ENCODE measurements around the gene VAMP7. TPM values are rescaled to one million over a fixed set of nuclear protein-coding genes. Genes with fewer than 3 reads are reported as not detected.

VAMP7 gene
- total RNA-seq, 1 experiment from 2014 or later, result 30.3 TPM

GRCh38 chrX:155873188-155873587 lies 8.0 kb upstream of the VAMP7 start:
- CTCF ChIA-PET, result no interaction called here
- no peak overlapping the region for H3K4me3 Mint-ChIP-seq (ENCODE audit: low read depth, unreplicated experiment)
- BruUV-seq (replicated peaks), result no TSS peak
- no peak for TF ChIP-seq CTCF (IDR thresholded peaks at IDR 0.05; ENCODE audit: unreplicated experiment)
- H3K4me1 Mint-ChIP-seq (ENCODE audit: low read depth, unreplicated experiment), result no peaks in the 10 kb centered on the region
- H3K9me3 Mint-ChIP-seq (ENCODE audit: low read depth, unreplicated experiment), result peaks cover 7% of the 10 kb centered on the region
- no peak overlapping the region for H3K27ac Mint-ChIP-seq (ENCODE audit: unreplicated experiment)
- H3K27me3 Mint-ChIP-seq (ENCODE audit: unreplicated experiment), result peaks cover 9% of the 10 kb centered on the region
- DNase-seq, result no peak
- intact Hi-C loops (cut with micrococcal nuclease; ENCODE audit: unreplicated experiment), result no loop called here
- no peaks in the 10 kb centered on the region for H3K36me3 Mint-ChIP-seq (ENCODE audit: insufficient read depth, unreplicated experiment)

GRCh38 chrX:155874571-155875244 lies 6.4 kb upstream of the VAMP7 start:
- Mint-ChIP-seq H3K4me1 (ENCODE audit: low read depth, unreplicated experiment) (no peaks in the 10 kb centered on the region), H3K4me3 (ENCODE audit: low read depth, unreplicated experiment) (no peak overlapping the region), H3K9me3 (ENCODE audit: low read depth, unreplicated experiment) (peaks cover 2% of the 10 kb centered on the region), H3K36me3 (ENCODE audit: insufficient read depth, unreplicated experiment) (no peaks in the 10 kb centered on the region), H3K27ac (ENCODE audit: unreplicated experiment) (no peak overlapping the region), H3K27me3 (ENCODE audit: unreplicated experiment) (peaks cover 9% of the 10 kb centered on the region)
- BruUV-seq (replicated peaks), result no TSS peak
- CTCF ChIA-PET, result no interaction called here
- TF ChIP-seq CTCF (IDR thresholded peaks at IDR 0.05; ENCODE audit: unreplicated experiment), result no peak
- intact Hi-C loops (cut with micrococcal nuclease; ENCODE audit: unreplicated experiment), result no loop called here
- no peak for DNase-seq

GRCh38 chrX:155876704-155877103 lies 4.4 kb upstream of the VAMP7 start:
- H3K4me3 Mint-ChIP-seq (ENCODE audit: low read depth, unreplicated experiment), result no peak overlapping the region
- no peak for TF ChIP-seq CTCF (IDR thresholded peaks at IDR 0.05; ENCODE audit: unreplicated experiment)
- no TSS peak for BruUV-seq (replicated peaks)

GRCh38 chrX:155877288-155877687 lies 3.9 kb upstream of the VAMP7 start:
- CTCF ChIA-PET, result no interaction called here
- H3K9me3 Mint-ChIP-seq (ENCODE audit: low read depth, unreplicated experiment), result no peaks in the 10 kb centered on the region
- no peak for TF ChIP-seq CTCF (IDR thresholded peaks at IDR 0.05; ENCODE audit: unreplicated experiment)
- BruUV-seq (replicated peaks), result no TSS peak
- peaks cover 6% of the 10 kb centered on the region for H3K4me1 Mint-ChIP-seq (ENCODE audit: low read depth, unreplicated experiment)
- DNase-seq, result no peak
- peaks cover 19% of the 10 kb centered on the region for H3K36me3 Mint-ChIP-seq (ENCODE audit: insufficient read depth, unreplicated experiment)
- no peak overlapping the region for H3K27ac Mint-ChIP-seq (ENCODE audit: unreplicated experiment)
- intact Hi-C loops (cut with micrococcal nuclease; ENCODE audit: unreplicated experiment), result no loop called here
- no peak overlapping the region for H3K4me3 Mint-ChIP-seq (ENCODE audit: low read depth, unreplicated experiment)
- peaks cover 9% of the 10 kb centered on the region for H3K27me3 Mint-ChIP-seq (ENCODE audit: unreplicated experiment)

More at GRCh38 chrX:155876704-155877103, 4.4 kb upstream of the VAMP7 start:
- Mint-ChIP-seq H3K9me3 (ENCODE audit: low read depth, unreplicated experiment) (no peaks in the 10 kb centered on the region), H3K4me1 (ENCODE audit: low read depth, unreplicated experiment) (peaks cover under 1% of the 10 kb centered on the region), H3K36me3 (ENCODE audit: insufficient read depth, unreplicated experiment) (peaks cover 14% of the 10 kb centered on the region), H3K27ac (ENCODE audit: unreplicated experiment) (no peak overlapping the region), H3K27me3 (ENCODE audit: unreplicated experiment) (peaks cover 9% of the 10 kb centered on the region)
- CTCF ChIA-PET, result no interaction called here
- intact Hi-C loops (cut with micrococcal nuclease; ENCODE audit: unreplicated experiment), result no loop called here
- no peak for DNase-seq

Measured in Calu3 (cell line).